GM12892 (cell line): Measurements from ENCODE around the gene MAP2K4.

Source experiments
- POLR2A ChIP-seq: IDR thresholded peaks from 2 replicates; pipeline ENCODE4 v1.6.1; 2011; ENCODE audit warnings: low read depth, low read length, control low read depth
- POLR2AphosphoS5 ChIP-seq: IDR thresholded peaks from 2 replicates; pipeline ENCODE4 v1.6.1; 2011; ENCODE audit warnings: low read depth, low read length, control low read depth

DNA sequence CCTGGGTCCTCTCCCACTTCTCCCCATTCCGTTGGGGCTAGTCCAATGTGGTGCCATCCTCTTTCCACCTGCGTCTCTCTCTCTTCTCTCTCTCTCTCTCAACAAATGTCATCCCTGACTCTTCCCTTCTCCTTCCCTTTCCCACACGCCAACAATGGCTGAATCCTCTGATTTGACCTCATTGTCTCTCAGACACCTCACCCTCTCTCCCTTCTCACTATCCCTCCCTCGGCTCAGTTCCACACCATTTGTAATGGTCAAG is 22.8 kb upstream of the MAP2K4 start:
- TF ChIP-seq POLR2A = no peak
- TF ChIP-seq POLR2AphosphoS5 = no peak
